ENCODE data around the gene CDK5RAP3. TPM values are rescaled to one million over a fixed set of nuclear protein-coding genes. Genes with fewer than 3 reads are reported as not detected.

Gene CDK5RAP3
- total and polyA plus RNA-seq, 2 of the 13 experiments (the other 11 are each of a cell fraction or from before 2014, with no cell fraction given), result 128 to 154 TPM

DNA sequence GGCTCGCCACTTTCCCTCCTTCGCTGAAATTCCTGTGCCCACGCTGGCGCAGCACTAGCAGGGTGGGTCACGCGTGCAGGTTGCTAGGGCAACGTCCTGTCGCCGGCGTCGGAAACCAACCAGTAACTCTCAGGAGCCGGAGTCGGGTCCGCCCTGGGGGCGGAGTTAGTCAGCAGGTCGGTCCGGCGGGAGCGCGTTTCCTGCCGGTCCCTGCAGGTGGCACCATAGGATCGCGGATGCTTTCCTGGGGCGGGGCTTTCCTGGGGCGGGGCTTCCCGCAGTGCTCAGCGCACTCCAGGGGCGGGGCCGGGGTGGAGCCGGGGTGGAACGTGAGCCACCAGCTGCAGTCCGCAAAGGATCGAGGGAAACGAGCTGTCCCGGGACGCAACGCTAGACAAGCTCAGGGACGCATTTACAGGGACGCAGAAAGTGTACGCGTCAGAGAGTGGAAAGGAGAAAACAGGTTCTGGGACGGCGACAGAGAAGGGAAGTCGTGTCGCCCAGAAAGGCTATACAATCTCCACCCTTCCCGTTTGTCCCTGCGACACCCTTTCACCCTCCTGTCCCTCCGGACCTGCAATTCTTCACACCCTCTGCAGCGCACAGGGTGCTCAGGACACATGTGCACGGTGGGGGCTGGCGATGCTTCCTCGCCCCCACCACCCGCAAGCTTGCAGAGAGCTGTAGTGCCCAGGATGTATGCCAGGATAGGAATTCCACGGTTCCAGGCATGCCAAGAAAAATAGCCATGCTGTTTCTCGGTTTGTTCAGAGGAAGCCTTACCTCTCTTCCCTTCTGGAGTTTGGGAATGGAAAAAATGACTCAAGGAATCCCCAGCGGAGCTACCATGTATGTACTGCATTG lies 54.4 kb downstream of the CDK5RAP3 start (continued):
- TF ChIP-seq, protein P1, sequence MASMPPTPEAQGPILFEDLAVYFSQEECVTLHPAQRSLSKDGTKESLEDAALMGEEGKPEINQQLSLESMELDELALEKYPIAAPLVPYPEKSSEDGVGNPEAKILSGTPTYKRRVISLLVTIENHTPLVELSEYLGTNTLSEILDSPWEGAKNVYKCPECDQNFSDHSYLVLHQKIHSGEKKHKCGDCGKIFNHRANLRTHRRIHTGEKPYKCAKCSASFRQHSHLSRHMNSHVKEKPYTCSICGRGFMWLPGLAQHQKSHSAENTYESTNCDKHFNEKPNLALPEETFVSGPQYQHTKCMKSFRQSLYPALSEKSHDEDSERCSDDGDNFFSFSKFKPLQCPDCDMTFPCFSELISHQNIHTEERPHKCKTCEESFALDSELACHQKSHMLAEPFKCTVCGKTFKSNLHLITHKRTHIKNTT (CRISPR knock-in tag; IDR thresholded peaks at IDR 0.05), result no peak
- no peak for TF ChIP-seq NCOA2 (CRISPR knock-in tag; IDR thresholded peaks at IDR 0.05)
- no peak for TF ChIP-seq SOX5 (CRISPR knock-in tag; IDR thresholded peaks at IDR 0.05; ENCODE audit: borderline replicate concordance)
- no peak for TF ChIP-seq SRSF1 (optimal IDR thresholded peaks at IDR 0.05; ENCODE audit: low read depth, low read length)
- peak; percentile 48 for TF ChIP-seq CBX1 (IDR thresholded peaks at IDR 0.05; ENCODE audit: low read depth)
- TF ChIP-seq ZNF720 (CRISPR knock-in tag; IDR thresholded peaks at IDR 0.05), result no peak
- TF ChIP-seq, protein P2, sequence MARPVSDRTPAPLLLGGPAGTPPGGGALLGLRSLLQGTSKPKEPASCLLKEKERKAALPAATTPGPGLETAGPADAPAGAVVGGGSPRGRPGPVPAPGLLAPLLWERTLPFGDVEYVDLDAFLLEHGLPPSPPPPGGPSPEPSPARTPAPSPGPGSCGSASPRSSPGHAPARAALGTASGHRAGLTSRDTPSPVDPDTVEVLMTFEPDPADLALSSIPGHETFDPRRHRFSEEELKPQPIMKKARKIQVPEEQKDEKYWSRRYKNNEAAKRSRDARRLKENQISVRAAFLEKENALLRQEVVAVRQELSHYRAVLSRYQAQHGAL (CRISPR knock-in tag; IDR thresholded peaks at IDR 0.05; ENCODE audit: not compliant biosample characterization), result no peak
- peak; percentile 71 for TF ChIP-seq YY1 (IDR thresholded peaks at IDR 0.05; ENCODE audit: insufficient read depth, insufficient replicate concordance, low read depth, low read length)
- TF ChIP-seq, protein P3, sequence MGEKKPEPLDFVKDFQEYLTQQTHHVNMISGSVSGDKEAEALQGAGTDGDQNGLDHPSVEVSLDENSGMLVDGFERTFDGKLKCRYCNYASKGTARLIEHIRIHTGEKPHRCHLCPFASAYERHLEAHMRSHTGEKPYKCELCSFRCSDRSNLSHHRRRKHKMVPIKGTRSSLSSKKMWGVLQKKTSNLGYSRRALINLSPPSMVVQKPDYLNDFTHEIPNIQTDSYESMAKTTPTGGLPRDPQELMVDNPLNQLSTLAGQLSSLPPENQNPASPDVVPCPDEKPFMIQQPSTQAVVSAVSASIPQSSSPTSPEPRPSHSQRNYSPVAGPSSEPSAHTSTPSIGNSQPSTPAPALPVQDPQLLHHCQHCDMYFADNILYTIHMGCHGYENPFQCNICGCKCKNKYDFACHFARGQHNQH (CRISPR knock-in tag; IDR thresholded peaks at IDR 0.05), result peak; percentile 58; the same call in 1 of the 2 replicates
- TF ChIP-seq, protein P4, sequence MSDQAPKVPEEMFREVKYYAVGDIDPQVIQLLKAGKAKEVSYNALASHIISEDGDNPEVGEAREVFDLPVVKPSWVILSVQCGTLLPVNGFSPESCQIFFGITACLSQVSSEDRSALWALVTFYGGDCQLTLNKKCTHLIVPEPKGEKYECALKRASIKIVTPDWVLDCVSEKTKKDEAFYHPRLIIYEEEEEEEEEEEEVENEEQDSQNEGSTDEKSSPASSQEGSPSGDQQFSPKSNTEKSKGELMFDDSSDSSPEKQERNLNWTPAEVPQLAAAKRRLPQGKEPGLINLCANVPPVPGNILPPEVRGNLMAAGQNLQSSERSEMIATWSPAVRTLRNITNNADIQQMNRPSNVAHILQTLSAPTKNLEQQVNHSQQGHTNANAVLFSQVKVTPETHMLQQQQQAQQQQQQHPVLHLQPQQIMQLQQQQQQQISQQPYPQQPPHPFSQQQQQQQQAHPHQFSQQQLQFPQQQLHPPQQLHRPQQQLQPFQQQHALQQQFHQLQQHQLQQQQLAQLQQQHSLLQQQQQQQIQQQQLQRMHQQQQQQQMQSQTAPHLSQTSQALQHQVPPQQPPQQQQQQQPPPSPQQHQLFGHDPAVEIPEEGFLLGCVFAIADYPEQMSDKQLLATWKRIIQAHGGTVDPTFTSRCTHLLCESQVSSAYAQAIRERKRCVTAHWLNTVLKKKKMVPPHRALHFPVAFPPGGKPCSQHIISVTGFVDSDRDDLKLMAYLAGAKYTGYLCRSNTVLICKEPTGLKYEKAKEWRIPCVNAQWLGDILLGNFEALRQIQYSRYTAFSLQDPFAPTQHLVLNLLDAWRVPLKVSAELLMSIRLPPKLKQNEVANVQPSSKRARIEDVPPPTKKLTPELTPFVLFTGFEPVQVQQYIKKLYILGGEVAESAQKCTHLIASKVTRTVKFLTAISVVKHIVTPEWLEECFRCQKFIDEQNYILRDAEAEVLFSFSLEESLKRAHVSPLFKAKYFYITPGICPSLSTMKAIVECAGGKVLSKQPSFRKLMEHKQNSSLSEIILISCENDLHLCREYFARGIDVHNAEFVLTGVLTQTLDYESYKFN (CRISPR knock-in tag; conservative IDR thresholded peaks at IDR 0.05), result peak; percentile 11; the same call in 1 of the 2 replicates
- TF ChIP-seq MED13 (CRISPR knock-in tag; IDR thresholded peaks at IDR 0.05), result no peak
- no peak for TF ChIP-seq ZNF772 (CRISPR knock-in tag; IDR thresholded peaks at IDR 0.05)
- TF ChIP-seq, protein P5, sequence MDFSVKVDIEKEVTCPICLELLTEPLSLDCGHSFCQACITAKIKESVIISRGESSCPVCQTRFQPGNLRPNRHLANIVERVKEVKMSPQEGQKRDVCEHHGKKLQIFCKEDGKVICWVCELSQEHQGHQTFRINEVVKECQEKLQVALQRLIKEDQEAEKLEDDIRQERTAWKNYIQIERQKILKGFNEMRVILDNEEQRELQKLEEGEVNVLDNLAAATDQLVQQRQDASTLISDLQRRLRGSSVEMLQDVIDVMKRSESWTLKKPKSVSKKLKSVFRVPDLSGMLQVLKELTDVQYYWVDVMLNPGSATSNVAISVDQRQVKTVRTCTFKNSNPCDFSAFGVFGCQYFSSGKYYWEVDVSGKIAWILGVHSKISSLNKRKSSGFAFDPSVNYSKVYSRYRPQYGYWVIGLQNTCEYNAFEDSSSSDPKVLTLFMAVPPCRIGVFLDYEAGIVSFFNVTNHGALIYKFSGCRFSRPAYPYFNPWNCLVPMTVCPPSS (IDR thresholded peaks at IDR 0.05), result no peak
- no peak for TF ChIP-seq IKZF4 (CRISPR knock-in tag; IDR thresholded peaks at IDR 0.05; ENCODE audit: borderline replicate concordance, low read depth, not compliant biosample characterization)
- TF ChIP-seq ZNF17 (CRISPR knock-in tag; IDR thresholded peaks at IDR 0.05), result no peak
- TF ChIP-seq NR2F6 (IDR thresholded peaks at IDR 0.05), result no peak
- no peak for TF ChIP-seq NR2F6 (CRISPR knock-in tag; IDR thresholded peaks at IDR 0.05)
- TF ChIP-seq, protein P6, sequence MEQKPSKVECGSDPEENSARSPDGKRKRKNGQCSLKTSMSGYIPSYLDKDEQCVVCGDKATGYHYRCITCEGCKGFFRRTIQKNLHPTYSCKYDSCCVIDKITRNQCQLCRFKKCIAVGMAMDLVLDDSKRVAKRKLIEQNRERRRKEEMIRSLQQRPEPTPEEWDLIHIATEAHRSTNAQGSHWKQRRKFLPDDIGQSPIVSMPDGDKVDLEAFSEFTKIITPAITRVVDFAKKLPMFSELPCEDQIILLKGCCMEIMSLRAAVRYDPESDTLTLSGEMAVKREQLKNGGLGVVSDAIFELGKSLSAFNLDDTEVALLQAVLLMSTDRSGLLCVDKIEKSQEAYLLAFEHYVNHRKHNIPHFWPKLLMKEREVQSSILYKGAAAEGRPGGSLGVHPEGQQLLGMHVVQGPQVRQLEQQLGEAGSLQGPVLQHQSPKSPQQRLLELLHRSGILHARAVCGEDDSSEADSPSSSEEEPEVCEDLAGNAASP (CRISPR knock-in tag; IDR thresholded peaks at IDR 0.05; ENCODE audit: borderline replicate concordance), result no peak
